Endometrial microvascular endothelial cells (primary cell): Measurements from ENCODE around the gene XPR1. TPM values are rescaled to one million over a fixed set of nuclear protein-coding genes. Genes with fewer than 3 reads are reported as not detected.

Experiments
- in situ Hi-C: cut with HindIII; loops from 2 replicates; pipeline ENCODE4 v1.10.0; 2017; ENCODE audit warnings: low sequenced_read_pairs, low pct_unique_long_range_greater_than_20kb; ENCODE audit errors: inconsistent ontology term
- total RNA-seq: library from RNA; depleted of rRNA; stranded (reverse); fragments of >200 nt; gene quantifications from one replicate; pipeline ENCODE4 v1.2.3, GENCODE V29; 2015; ENCODE audit errors: inconsistent ontology term

Gene XPR1
- total RNA-seq, 1 donor from 2014 or later = 25.2 TPM

- in situ Hi-C loops = no loop called here
Measured at GRCh38 chr1:180896161-180896560, 264.3 kb downstream of the XPR1 start.

DNA sequence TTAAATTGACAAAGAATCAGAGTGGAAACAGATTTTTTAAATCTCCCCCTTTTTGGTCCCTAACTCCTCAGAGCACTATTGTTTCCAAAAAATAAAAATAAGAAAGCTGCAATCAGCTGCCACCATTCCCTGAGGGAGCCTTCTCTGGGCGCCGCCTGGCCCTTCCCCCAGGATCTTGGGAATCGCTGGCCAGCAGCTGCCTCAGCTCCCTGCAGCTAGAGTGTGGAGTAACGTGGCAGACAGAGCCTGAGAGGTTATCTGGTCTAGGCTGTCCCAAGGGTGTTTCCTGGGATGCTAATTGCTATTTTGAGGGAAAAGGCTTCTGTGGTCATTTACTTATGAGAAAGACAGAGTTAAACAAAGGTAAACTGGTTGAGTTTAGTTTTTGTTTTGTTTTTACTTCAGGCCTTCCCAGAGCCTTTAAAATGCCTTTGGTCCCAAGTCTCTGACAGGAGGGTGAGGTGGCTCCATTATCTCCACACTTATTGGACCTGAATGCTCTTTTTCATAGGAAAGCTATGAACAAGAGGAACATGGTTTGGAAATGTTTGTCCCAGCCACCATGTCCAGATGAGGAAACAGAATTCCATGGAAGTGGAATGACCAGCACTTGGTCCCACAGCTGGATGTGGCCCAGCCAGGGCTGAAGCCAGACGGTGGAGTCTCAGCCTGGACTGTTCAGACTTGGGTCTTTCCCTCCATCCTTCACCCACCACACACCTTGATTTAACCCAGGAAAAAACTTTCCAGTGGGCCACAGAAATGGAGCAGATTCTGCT, 266.8 kb downstream of the XPR1 start:
- in situ Hi-C loops = no loop called here

GRCh38 chr1:180899262-180899661, 267.4 kb downstream of the XPR1 start:
- in situ Hi-C loops = no loop called here

- in situ Hi-C loops = no loop called here
Measured at GRCh38 chr1:180901076-180901990, 269.5 kb downstream of the XPR1 start.

- in situ Hi-C loops = no loop called here
Measured at GRCh38 chr1:180902541-180902940, 270.7 kb downstream of the XPR1 start.

DNA sequence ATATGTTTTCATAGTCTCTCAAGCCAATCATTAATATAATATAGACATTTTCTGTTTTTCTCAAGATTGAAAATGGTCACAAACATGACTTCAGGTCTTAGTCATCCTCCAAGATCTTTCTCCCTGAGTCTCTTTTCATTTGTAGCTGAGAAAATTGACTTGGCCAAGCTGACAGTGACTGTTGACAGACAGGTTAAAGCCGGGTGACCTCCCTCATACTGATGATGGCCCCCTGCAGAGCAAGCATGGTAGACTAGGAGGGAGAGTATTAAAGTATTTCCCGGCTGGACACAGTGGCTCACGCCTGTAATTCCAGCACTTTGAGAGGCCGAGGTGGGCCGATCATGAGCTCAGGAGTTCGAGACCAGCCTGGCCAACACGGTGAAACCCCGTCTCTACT, 274.1 kb downstream of the XPR1 start:
- in situ Hi-C loops = no loop called here

GRCh38 chr1:180906511-180906910, 274.7 kb downstream of the XPR1 start:
- in situ Hi-C loops = no loop called here

DNA sequence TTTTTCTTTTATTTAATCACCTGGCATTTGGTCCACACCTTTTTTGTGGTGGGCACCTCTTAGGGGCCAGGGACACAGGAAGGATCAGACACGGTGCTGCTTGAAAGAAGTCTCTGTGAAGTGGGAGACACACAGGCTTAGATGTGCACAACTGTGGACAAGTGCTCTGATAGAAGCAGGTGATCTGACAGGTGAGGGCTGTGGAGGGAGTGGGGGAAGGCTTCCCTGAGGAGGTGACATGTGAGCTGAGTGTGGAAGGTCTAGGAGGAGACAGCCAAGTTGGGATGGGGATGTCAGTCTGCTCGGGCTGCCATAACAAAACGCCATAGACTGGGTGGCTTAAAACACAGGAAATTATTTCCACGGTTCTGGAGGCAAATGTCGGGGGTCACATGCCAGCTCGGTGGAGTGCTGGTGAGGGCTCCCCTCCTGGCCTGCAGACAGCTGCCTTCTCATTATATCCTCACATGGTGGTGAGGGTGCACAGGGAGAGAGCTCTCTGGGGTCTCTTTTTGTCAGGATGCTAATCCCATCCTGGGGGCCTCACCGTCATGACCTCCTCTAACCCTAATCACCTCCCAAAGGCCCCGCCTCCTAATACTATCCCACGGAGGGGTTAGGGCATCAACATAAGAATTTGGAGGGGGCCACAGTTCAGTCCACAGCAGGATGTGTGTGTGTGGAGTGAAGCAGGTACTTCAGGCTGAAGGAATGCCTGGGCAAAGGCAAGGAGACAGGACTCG, 275.7 kb downstream of the XPR1 start:
- in situ Hi-C loops = no loop called here

GRCh38 chr1:180908074-180908765, 276.4 kb downstream of the XPR1 start:
- in situ Hi-C loops = no loop called here

- in situ Hi-C loops = no loop called here
Measured at GRCh38 chr1:180909005-180909414, 277.2 kb downstream of the XPR1 start.

DNA sequence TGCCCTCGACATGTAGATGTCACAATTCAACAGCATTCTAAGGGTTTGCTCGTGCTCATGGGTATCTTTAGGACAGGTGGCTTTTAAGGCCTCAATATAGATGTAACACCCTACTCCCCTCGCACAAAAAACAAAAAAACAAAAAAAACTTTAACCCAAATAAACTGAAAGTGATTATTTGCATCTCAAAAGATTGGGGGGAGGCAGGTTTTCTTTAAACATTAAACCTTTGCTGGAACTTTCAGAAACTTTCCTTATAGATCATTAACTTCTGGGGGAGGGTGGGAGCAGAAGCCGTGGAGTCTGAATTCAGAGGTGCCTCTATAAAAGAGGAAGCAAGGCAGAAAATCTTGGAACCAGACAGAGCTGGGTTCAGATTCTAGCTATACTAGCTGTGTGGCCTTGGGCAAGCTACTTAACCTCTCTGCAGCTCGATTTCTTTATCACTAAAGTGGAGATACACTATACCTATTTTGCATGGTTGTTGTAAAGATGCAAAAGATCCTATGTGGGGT, 277.7 kb downstream of the XPR1 start:
- in situ Hi-C loops = no loop called here

GRCh38 chr1:180911640-180912191, 279.9 kb downstream of the XPR1 start:
- in situ Hi-C loops = no loop called here

DNA sequence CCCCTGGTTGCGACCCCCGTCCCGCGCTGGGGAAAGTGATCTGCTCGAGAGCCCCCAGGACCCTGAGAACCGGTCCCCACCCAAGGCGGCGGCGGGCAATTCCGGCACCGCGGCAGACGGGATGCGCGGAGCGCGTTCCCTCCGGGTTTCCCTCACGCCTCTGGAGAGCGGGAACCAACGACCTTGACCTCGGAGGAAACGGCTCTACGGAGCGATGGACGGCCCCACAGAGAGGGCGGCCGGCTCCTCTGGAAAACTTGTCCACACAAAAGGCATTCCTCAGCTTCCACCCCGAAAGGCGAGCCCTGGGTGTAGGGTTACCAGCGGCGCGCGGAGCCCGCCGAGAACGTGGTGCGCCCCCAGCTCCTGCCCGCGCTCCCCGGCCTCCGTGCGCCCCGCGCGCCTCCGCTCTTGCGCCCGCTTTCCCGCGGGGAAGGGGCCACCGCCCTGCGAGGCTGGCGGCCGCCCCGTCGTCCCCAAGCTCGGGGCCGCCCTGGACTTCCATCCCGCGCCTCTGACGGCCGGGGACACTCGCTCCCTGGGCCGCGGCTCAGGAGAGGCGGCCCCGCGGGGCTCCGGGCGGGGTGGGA, 280.5 kb downstream of the XPR1 start:
- in situ Hi-C loops = no loop called here

DNA sequence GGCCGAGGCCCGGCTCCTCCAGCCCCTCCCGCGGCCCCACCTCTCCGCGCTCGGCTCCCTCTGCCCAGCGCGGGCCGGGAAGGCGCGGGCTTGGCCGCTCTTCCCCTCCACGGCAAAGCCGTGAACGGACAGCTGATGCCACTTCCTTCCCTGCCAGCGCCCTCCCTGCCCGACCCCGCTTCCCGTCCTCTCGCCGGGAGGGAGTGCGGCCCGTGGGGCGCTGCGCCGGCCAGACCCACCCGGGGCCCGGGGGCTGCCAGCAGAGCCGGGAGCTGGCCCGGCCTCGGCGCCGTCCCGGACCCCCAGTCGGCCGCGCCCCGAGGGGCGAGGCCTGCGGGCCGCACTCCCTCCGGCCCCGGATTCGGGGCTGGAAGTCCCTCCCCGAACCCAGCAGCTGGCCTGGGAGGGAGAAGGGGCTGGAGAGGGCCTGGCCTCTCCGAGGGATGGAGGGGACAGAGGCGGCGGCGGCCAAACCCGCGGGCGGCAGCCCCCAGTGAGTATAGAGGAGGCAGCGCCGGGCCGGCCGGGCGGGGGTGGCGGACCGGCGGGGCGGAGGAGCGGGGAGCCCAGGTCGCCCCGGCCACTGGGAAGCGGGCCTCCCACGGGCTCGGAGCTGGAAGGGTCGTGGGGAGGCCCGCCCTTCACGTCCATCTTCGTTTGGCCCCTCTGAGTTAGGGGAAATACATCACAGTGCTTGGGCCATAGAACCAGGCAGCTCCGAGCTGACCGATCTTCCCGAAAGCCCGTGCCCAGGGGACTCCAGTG, 281.2 kb downstream of the XPR1 start, which contains the start of gene KIAA1614:
TSS of gene KIAA1614 (plus strand) at position 97 of the 765 bp plus-strand sequence. CDS start at position 444, 347 bp downstream.
- in situ Hi-C loops = no loop called here

DNA sequence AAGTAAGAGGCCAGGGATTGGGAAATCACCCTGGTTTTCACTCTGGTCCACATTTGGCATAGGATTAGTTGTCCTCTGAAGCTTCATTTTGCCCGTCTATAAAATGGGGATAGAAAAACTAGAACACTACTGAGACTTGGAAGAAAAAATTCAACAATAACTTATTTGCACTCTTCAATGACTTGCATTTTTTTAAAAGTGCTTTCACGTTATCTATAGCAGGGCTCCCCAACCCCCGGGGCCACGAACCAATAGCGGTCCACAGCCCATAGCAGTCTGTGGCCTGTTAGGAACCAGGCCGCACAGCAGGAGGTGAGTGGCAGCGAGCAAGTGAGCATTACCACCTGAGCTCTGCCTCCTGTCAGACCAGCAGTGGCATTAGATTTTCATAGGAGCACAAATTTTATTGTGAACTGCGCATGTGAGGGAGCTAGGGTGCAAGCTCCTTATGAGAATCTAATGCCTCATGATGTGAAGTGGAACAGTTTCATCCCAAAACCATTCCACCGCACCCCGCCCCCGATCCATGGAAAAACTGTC, 283.7 kb downstream of the XPR1 start:
- in situ Hi-C loops = no loop called here

GRCh38 chr1:180916012-180916770, 284.4 kb downstream of the XPR1 start:
- in situ Hi-C loops = no loop called here
